Activated CD4-positive, alpha-beta T cell treated with anti-CD3 and anti-CD28 coated beads, Interleukin-2, amount 50 U/mL, for 16 hours (primary cell): ENCODE measurements around the gene TSNAXIP1.
A peak's percentile ranks its signal among the peaks of the same experiment; 100 is the strongest.
"Not testable (repeated sequence)": the region's sequence is repeated elsewhere in the genome, so short reads cannot be mapped to it uniquely, and the experiment has no call there.

ENCODE experiments used
- DNase-seq: peaks from one replicate; pipeline ENCODE4 v3.0.0-alpha.2; 2020

Gene TSNAXIP1

GRCh38 chr16:67862623-67863583 lies 56.2 kb downstream of the TSNAXIP1 start:
- no peak for DNase-seq

DNA sequence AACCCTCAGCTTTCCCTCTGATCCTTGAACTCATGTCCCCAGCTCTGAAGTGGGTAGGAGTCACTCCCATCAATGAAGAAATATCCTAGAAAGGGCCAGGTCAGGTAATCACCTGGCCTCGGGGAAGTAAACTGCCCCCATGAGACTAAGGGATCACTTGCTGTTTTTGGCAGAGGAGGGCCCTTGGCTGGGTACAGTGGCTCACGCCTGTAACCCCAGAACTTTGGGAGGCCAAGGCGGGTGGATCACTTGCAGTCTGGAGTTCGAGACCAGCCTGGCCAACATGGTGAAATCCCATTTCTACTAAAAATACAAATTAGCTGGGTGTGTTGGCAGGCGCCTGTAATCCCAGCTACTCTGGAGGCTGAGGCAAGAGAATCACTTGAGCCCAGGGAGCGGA lies 57.4 kb downstream of the TSNAXIP1 start:
- not testable (repeated sequence) for DNase-seq

DNA sequence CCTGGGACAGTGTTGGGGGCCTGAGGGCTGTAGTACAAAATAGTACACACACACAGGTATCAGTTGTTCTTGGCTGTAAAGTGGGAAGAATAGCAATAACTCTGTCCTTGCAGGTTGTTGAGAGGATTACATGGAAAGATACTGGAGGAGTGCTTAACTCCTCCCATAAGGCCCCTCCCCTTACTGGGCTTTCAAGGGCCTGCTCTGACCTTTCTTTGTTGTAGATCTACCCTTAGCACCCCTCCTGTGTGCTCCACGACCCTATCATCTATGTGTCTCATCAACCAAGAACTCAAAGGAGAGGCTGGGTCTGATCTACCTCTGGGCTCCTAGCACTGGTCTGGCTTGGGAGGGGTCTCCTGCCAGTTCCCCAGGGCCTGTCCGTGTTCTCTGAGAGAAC lies 57.9 kb downstream of the TSNAXIP1 start:
- DNase-seq: no peak

- DNase-seq: no peak
Observed at GRCh38 chr16:67865318-67865717, 58.6 kb downstream of the TSNAXIP1 start.

DNA sequence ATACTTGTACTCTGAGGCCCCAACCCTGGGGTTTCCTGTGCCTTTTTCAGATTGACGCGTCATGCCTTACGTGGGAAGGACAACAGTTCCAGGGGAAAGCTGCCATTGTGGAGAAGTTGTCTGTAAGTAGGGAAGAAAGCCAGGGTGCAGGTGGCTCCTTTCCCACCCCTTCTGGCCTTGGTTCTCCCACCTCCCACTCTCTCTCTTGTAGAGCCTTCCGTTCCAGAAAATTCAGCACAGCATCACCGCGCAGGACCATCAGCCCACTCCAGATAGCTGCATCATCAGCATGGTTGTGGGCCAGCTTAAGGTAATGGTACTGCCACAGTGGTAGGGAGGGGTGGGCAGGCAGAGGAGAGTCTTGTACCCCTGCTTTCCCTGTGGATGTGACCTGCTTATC lies 61.6 kb downstream of the TSNAXIP1 start:
- DNase-seq: no peak

- no peak for DNase-seq
Observed at GRCh38 chr16:67869653-67870052, 63.0 kb downstream of the TSNAXIP1 start.

DNA sequence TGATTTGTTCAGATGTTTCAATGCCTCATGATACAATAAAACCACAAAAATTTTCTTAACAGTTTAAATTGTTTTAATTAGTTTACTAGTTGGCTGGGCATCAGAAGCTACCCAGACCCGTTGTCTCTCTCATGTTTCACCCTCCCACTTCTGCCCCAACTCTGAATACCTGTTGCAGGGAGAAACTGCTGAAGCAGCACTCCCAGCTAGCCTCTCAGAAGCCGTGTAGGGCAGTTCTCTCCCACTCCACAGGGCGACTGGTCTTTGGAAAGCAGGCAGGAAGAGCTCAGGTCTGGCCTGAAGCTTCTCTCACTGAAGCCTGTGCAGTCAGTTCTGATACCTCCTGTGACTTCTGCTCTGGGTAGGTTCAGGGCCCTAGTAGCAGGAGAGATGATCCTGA lies 64.6 kb downstream of the TSNAXIP1 start:
- no peak for DNase-seq

- DNase-seq: no peak
Observed at GRCh38 chr16:67872131-67872630, 65.5 kb downstream of the TSNAXIP1 start.

- peak; percentile 90 for DNase-seq
Observed at GRCh38 chr16:67872631-67873434, 66.1 kb downstream of the TSNAXIP1 start, which contains the start of gene EDC4. Gene EDC4 (plus strand): TSS chr16:67873052. CDS start chr16:67873262, 210 bp downstream.

DNA sequence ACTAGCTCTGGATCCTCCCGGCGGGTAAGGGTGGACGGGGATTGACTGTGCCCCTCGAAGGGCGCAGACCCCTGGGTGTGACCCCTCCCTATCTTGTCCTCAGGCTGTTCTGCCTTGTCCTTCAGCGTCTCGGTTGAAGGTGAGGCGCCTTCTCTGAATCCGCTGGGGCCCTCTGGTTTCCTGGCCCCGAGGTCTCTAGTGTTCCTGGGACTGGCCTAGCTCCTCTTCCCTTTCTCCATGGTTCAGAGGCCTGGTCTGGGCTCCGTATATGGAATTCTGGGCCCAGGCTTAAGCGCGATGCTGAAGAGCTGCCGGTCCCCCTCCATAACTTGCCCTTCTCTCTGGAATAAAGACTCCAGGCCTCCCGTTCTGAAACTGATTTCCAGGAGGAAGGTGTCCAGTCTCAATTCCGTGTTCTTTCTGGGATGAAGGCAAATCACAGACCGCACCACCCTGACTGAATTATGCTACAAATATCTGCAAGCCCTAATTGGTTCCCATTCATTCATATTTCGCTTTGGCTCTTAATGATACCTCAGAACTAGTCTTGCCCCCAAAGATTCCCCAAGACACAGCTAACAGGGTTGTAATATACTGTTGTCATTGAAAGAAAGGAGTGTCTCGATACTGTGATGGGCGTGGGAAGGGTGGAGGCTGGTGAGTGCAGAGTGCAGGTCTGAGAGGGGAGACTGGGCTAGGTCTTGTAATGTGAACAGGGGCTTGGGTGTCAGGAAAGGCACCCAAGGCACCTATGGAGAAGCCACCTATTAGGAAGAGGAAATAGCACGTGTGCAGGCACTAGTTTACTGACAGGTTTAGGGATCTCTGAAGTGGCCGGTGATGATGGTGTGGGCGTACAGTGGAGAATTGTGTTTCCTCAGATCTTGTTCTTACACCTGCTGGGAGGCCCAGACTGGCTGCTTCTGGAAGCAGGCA lies 67.0 kb downstream of the TSNAXIP1 start:
- peak; percentile 10 for DNase-seq

- no peak for DNase-seq
Observed at GRCh38 chr16:67874372-67874771, 67.7 kb downstream of the TSNAXIP1 start.

GRCh38 chr16:67877064-67877463 lies 70.4 kb downstream of the TSNAXIP1 start:
- no peak for DNase-seq
